GM12875 (cell line): ENCODE measurements around the gene C5orf15.

ENCODE experiments used
- H3K4me3 ChIP-seq: one replicate; pipeline ENCODE4 v1.5.1; 2011; ENCODE audit warnings: low read depth, low read length, control low read depth
- CTCF ChIP-seq: IDR thresholded peaks from 2 replicates; pipeline ENCODE4 v1.5.1; 2011; ENCODE audit warnings: low read depth, mild to moderate bottlenecking, control low read depth, inconsistent platforms, low read length, moderate library complexity, borderline replicate concordance; ENCODE audit not compliant: insufficient read depth

Gene C5orf15

GRCh38 chr5:133969654-133970324 is 1.4 kb upstream of the C5orf15 start:
- H3K4me3 ChIP-seq = peak overlapping the region; percentile 90
- no peak for TF ChIP-seq CTCF

GRCh38 chr5:133967698-133968203 is 674 bp downstream of the C5orf15 start:
- H3K4me3 ChIP-seq = peak overlapping the region; percentile 90
- TF ChIP-seq CTCF = no peak

- no peak for TF ChIP-seq CTCF
- no peak overlapping the region for H3K4me3 ChIP-seq
These were observed 1.3 kb downstream of the C5orf15 start for GRCh38 chr5:133967124-133967523.

- H3K4me3 ChIP-seq = no peak overlapping the region
- no peak for TF ChIP-seq CTCF
These were observed 2.3 kb downstream of the C5orf15 start for GRCh38 chr5:133966090-133966489.

- TF ChIP-seq CTCF = no peak
- H3K4me3 ChIP-seq = no peak overlapping the region
These were observed 4.8 kb downstream of the C5orf15 start for GRCh38 chr5:133963493-133964128.

GRCh38 chr5:133962801-133963476 is 5.5 kb downstream of the C5orf15 start:
- H3K4me3 ChIP-seq = no peak overlapping the region
- no peak for TF ChIP-seq CTCF
